Right atrium auricular region (tissue), 2 donors: ENCODE data around the gene EHD1. TPM values are rescaled to one million over a fixed set of nuclear protein-coding genes. Genes with fewer than 3 reads are reported as not detected.

Experiments
- DNase-seq: peaks from one replicate; pipeline ENCODE4 v3.0.0-alpha.2; 2019; ENCODE audit warnings: low spot score
- H3K27ac ChIP-seq, 2 donors: fragments of 200-600 bp; sonication (generic); 1 replicate in 1 of 2; 2 replicates in 1 of 2; pipeline ENCODE4 v1.5.1; 2016 to 2019
- H3K27me3 ChIP-seq, 2 donors: fragments of 200-600 bp; sonication (generic); one replicate each; pipeline versions ENCODE4 v1.5.1 to v1.6.0; 2017 to 2019
- H3K36me3 ChIP-seq: fragments of 200-600 bp; sonication (generic); one replicate; pipeline ENCODE4 v1.5.1; 2016
- H3K4me1 ChIP-seq, 2 donors: fragments of 200-600 bp; sonication (generic); one replicate each; pipeline versions ENCODE4 v1.5.1 to v1.6.0; 2017 to 2019
- H3K4me3 ChIP-seq, 2 donors: fragments of 200-600 bp; sonication (generic); 1 replicate in 1 of 2; 2 replicates in 1 of 2; pipeline ENCODE4 v1.5.1; 2017 to 2019; ENCODE audit warnings: mild to moderate bottlenecking in 1 of 2, moderate library complexity in 1 of 2
- H3K9me3 ChIP-seq, 2 donors: fragments of 200-600 bp; sonication (generic); one replicate each; pipeline ENCODE4 v1.5.1; 2019
- CTCF ChIP-seq, 2 donors: fragments of 200-600 bp; sonication (generic); IDR thresholded peaks; one replicate each; pipeline ENCODE4 v1.5.1; 2019; ENCODE audit warnings: antibody characterized with exemption in 2 of 2
- total RNA-seq, 2 donors: library from RNA; depleted of rRNA; stranded (reverse); fragments of >200 nt; gene quantifications; one replicate each; pipeline ENCODE4 v1.1.0, GENCODE V29; 2016

The EHD1 gene
- total RNA-seq, 2 donors from 2014 or later: 29.5 to 34.1 TPM

- Histone ChIP-seq H3K36me3 (no peaks in the 10 kb centered on the region), H3K27me3 (no peaks in the 10 kb centered on the region), H3K4me1 (peaks cover 0 to 27% of the 10 kb centered on the region in 2 donors), H3K4me3 (peak overlapping the region; percentile 3 to 35), H3K27ac (peak overlapping the region; percentile 13 to 55), H3K9me3 (no peaks in the 10 kb centered on the region)
- TF ChIP-seq CTCF (IDR thresholded peaks at IDR 0.05): peak; percentile 92 to 98
- peak; percentile 78 for DNase-seq
Observed at GRCh38 chr11:64887757-64888405, 9.5 kb upstream of the EHD1 start.

GRCh38 chr11:64887234-64887756 lies 8.9 kb upstream of the EHD1 start:
- Histone ChIP-seq H3K4me1 (peaks cover 0 to 21% of the 10 kb centered on the region in 2 donors), H3K9me3 (no peaks in the 10 kb centered on the region), H3K36me3 (no peaks in the 10 kb centered on the region), H3K27me3 (no peaks in the 10 kb centered on the region), H3K27ac (peak overlapping the region; percentile 13 to 55), H3K4me3 (no peak overlapping the region)
- TF ChIP-seq CTCF (IDR thresholded peaks at IDR 0.05): no peak
- DNase-seq: no peak

- Histone ChIP-seq H3K4me3 (no peak overlapping the region), H3K9me3 (no peaks in the 10 kb centered on the region), H3K27ac (no peak overlapping the region), H3K27me3 (no peaks in the 10 kb centered on the region), H3K36me3 (no peaks in the 10 kb centered on the region), H3K4me1 (peaks cover 0 to 26% of the 10 kb centered on the region in 2 donors)
- no peak for TF ChIP-seq CTCF (IDR thresholded peaks at IDR 0.05)
- DNase-seq: no peak
Observed at GRCh38 chr11:64885367-64886286, 7.2 kb upstream of the EHD1 start.

- Histone ChIP-seq H3K36me3 (no peaks in the 10 kb centered on the region), H3K9me3 (no peaks in the 10 kb centered on the region), H3K27ac (no peak overlapping the region), H3K4me1 (peaks cover 0 to 39% of the 10 kb centered on the region in 2 donors), H3K4me3 (no peak overlapping the region), H3K27me3 (no peaks in the 10 kb centered on the region)
- TF ChIP-seq CTCF (IDR thresholded peaks at IDR 0.05): no peak
- no peak for DNase-seq
Observed at GRCh38 chr11:64884019-64884418, 5.6 kb upstream of the EHD1 start.

GRCh38 chr11:64883575-64883974 lies 5.2 kb upstream of the EHD1 start:
- Histone ChIP-seq H3K36me3 (no peaks in the 10 kb centered on the region), H3K9me3 (no peaks in the 10 kb centered on the region), H3K4me3 (no peak overlapping the region), H3K27me3 (no peaks in the 10 kb centered on the region), H3K4me1 (peaks cover 0 to 36% of the 10 kb centered on the region in 2 donors), H3K27ac (no peak overlapping the region)
- no peak for DNase-seq
- TF ChIP-seq CTCF (IDR thresholded peaks at IDR 0.05): no peak
